Fibroblast of the aortic adventitia (primary cell): ENCODE results near the gene ZNF106. TPM values are rescaled to one million over a fixed set of nuclear protein-coding genes. Genes with fewer than 3 reads are reported as not detected.

ENCODE experiments used
- DNase-seq: peaks from one replicate; pipeline ENCODE4 v3.0.0-alpha.2; 2010; ENCODE audit warnings: low read depth
- H3K4me3 ChIP-seq: 2 replicates; pipeline ENCODE4 v1.5.1; 2011; ENCODE audit warnings: low read depth, mild to moderate bottlenecking, control low read depth, low read length, moderate library complexity
- total RNA-seq: library from RNA; depleted of rRNA; stranded (reverse); fragments of >200 nt; gene quantifications from 2 replicates; pipeline ENCODE4 v1.2.3, GENCODE V29; 2012; ENCODE audit warnings: low replicate concordance
- TF ChIP-seq, protein P1 (sequence below): IDR thresholded peaks from 2 replicates; pipeline ENCODE4 v1.5.1; 2011; ENCODE audit warnings: mild to moderate bottlenecking, low read length, control low read depth, inconsistent platforms; ENCODE audit not compliant: insufficient read depth

Gene ZNF106
- total RNA-seq, 1 donor: 72.8 TPM

DNA sequence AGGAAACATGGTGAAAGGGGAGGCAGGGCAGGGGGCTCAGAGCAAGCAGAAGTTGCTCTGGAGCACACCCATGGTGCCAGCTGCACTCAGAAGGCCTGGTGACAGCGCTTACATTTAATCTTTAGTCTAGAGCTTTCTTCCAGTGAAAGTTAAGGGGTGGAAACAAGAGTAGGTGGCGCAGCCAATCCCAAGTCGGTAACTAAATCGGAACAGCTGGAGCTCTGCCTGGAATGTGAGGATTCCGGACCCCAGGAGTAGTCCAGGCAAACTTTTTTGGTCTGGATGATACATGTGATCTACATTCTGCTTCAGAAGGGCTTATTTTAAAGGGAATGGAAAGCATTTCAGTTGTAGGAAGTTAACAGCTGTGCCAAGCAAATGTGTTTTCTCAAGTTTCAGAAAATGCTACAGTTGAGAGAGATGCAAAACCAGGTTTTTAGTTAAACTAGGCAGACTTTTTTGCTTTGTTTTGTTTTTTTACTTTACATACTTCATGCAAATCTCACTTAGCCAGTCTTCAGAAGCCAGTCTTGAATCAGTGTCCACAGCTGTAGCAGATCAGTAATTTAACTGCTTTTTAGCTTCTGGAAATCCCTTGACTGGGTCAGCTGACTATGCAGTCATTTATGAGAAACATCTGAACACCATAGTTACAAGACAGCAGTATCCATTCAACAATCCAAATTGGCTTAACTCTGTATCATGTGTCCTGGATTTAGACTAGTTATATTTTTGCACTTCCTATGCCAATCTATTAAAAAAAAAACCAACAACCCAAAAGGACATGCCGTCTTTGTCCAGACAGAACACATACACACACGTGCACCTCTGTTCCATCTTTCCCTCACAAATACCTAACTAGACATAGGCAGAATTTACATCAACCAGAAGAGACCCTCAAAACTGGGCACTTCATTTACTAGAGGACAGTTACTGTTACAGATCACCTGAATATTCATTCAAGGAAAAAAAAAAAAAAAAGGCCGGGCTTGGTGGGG is 33.2 kb downstream of the ZNF106 start:
- TF ChIP-seq, protein P1, sequence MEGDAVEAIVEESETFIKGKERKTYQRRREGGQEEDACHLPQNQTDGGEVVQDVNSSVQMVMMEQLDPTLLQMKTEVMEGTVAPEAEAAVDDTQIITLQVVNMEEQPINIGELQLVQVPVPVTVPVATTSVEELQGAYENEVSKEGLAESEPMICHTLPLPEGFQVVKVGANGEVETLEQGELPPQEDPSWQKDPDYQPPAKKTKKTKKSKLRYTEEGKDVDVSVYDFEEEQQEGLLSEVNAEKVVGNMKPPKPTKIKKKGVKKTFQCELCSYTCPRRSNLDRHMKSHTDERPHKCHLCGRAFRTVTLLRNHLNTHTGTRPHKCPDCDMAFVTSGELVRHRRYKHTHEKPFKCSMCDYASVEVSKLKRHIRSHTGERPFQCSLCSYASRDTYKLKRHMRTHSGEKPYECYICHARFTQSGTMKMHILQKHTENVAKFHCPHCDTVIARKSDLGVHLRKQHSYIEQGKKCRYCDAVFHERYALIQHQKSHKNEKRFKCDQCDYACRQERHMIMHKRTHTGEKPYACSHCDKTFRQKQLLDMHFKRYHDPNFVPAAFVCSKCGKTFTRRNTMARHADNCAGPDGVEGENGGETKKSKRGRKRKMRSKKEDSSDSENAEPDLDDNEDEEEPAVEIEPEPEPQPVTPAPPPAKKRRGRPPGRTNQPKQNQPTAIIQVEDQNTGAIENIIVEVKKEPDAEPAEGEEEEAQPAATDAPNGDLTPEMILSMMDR: no peak
- DNase-seq: peak; percentile 97
- H3K4me3 ChIP-seq: peak overlapping the region; percentile 67

DNA sequence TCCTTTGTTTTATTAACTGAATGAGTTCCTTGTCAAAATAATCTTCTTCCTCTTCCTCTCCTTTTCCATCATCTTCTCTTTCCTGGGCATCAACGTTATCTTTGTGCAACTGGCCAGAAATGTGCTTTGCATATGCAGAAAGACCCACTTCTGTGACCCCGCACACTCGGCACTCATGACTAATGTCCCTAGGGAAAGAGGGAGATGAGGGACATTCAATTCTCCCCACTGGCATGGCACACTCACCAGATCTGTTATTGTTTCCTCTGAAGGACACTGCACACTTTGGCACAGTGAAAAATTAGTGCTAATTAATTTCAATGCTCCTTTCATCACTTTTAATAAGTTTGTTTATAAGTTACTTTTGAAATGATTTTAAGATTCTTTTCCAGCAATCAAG is 34.0 kb downstream of the ZNF106 start:
- TF ChIP-seq, protein P1: no peak
- peak; percentile 43 for DNase-seq
- peak overlapping the region; percentile 67 for H3K4me3 ChIP-seq

DNA sequence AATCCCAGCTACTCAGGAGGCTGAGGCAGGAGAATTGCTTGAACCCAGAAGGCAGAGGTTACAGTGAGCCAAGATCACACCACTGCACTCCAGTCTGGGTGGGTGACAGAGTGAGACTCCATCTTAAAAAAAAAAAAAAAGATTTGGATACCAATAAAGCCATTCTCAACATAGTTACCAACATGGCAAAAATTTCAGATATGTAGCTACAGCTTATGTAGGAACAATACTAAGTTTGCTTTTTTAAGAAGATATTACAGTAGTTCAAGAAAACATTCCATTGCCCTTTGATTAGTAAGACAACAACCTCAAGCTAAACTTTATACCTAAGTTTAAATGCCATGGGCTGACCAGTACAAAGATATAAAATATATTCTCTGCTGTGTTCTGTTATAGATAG is 34.4 kb downstream of the ZNF106 start:
- H3K4me3 ChIP-seq: peak overlapping the region; percentile 67
- DNase-seq: peak; percentile 29
- TF ChIP-seq, protein P1: no peak

DNA sequence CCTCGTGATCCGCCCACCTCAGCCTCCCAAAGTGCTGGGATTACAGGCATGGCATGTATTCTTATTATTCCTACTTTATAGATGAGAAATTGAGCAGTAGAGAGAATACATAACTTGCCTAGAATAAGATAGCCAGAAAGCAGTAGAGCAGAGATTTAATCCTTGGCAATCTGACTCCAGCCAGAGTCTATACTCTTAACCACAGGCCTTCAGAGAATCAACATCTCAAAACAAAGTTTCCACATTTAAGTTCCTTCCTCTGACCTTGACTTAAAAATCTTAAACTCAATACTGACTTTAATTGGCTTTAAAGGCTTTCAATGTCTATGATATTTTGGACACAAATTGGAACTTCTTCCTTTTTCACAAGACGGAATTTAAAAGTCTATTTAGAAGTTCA is 37.1 kb downstream of the ZNF106 start:
- DNase-seq: no peak
- H3K4me3 ChIP-seq: no peak overlapping the region
- TF ChIP-seq, protein P1: no peak

DNA sequence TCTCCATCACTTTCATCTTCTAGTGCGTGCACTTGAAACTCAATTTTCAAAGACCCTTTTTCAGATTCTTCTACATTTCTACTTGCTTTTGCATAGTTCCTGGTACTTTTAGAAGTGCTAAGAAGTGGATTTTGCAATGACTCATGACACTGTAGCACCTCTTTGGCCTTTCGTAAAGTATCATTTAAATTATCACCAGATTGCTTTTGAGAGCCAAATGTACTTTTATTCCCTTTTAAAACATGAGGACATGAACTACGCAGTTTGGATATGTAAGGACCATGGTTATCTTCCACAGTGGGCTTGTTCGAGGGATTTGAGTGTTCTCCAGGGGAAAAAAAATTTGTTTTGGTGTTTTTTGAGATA is 40.5 kb downstream of the ZNF106 start:
- TF ChIP-seq, protein P1: no peak
- H3K4me3 ChIP-seq: no peak overlapping the region
- no peak for DNase-seq

DNA sequence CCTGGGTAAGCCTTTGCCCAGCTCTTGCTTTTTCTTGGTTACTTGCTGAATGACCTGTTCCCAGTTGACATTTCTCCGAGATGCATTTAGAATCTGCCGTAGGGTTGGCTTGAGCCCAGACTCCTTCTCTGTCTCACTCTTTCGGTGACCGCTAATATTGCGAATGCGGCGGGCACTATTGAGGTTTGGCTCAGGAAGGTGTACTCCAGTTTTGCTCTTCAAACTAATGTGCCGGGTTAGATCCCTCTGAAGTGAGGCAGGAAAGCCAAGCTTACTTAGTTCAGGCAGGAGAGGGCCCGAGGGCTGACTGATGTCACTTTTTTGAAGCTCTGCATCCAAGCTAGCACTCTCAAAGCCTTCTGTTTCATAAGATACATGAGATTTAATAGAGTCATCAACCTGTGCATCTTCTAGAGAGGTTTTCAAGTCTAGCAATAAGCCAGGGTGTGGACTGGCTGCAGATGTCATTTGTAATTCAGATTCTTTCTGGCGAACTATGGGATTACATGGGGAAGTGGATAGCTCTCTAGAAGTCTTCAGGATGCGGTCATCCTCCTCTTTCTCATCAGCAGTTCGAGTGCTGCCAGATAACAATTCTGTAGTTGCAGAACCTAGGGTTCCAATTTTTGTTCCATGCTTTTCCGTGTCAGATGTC is 41.0 kb downstream of the ZNF106 start:
- H3K4me3 ChIP-seq: no peak overlapping the region
- TF ChIP-seq, protein P1: no peak
- no peak for DNase-seq
